ENCODE measurements around the gene RAVER1. TPM values are rescaled to one million over a fixed set of nuclear protein-coding genes. Genes with fewer than 3 reads are reported as not detected.
"Not testable (repeated sequence)": the region's sequence is repeated elsewhere in the genome, so short reads cannot be mapped to it uniquely, and the experiment has no call there.

The RAVER1 gene
- total RNA-seq, 8 experiments from 2014 or later: 4.3 to 31.8 (median 8.1) TPM

- Histone ChIP-seq H3K4me3 (no peak overlapping the region), H3K4me1 (replicated peaks in 1 of 2) (peaks cover 0 to 10% of the 10 kb centered on the region in 2 donors), H3K27ac (no peak overlapping the region)
- no peak for ATAC-seq (replicated peaks in 6 of 8)
- in situ Hi-C loops (cut with MboI; ENCODE audit: low pct_unique_long_range_greater_than_20kb in 2 of 9, low sequenced_read_pairs in 9 of 9, unreplicated experiment in 9 of 9): no loop called here
- 60 to 100% (median 92%) methylated on average over 1 to 2 of the region's 6 CpGs; no CpG with 5 or more reads in 2 of the 10 experiments for WGBS, 10 experiments
These were observed 5.6 kb upstream of the RAVER1 start for GRCh38 chr19:10338940-10339339.

GRCh38 chr19:10336725-10337124 is 3.4 kb upstream of the RAVER1 start:
- in situ Hi-C loops (cut with MboI; ENCODE audit: low pct_unique_long_range_greater_than_20kb in 2 of 9, low sequenced_read_pairs in 9 of 9, unreplicated experiment in 9 of 9): not testable (repeated sequence)

GRCh38 chr19:10335352-10335985 is 2.1 kb upstream of the RAVER1 start:
- ATAC-seq (replicated peaks in 6 of 8): no peak
- no peak overlapping the region for H3K27ac ChIP-seq
- WGBS, 10 experiments: 20 to 60% (median 53%) methylated on average over 1 to 9 of the region's 26 CpGs; no CpG with 5 or more reads in 7 of the 10 experiments

More at GRCh38 chr19:10336725-10337124, 3.4 kb upstream of the RAVER1 start:
- H3K4me3 ChIP-seq; H3K27ac ChIP-seq; ATAC-seq (replicated peaks in 6 of 8): not testable (repeated sequence)
- H3K4me1 ChIP-seq (replicated peaks in 1 of 2): peaks cover 6 to 16% of the 10 kb centered on the region in 2 donors
- 77 to 100% (median 90%) methylated on average over 1 to 6 of the region's 9 CpGs; no CpG with 5 or more reads in 3 of the 10 experiments for WGBS, 10 experiments

GRCh38 chr19:10334588-10335351 is 1.4 kb upstream of the RAVER1 start:
- WGBS, 10 experiments: 0 to 18% (median 10%) methylated on average over 2 to 4 of the region's 59 CpGs; no CpG with 5 or more reads in 7 of the 10 experiments
- Histone ChIP-seq H3K4me1 (replicated peaks in 1 of 2) (peaks cover 6 to 16% of the 10 kb centered on the region in 2 donors), H3K27ac (peak overlapping the region in 1 of 2 donors; percentile 6), H3K4me3 (peak overlapping the region; percentile 65 to 100 (median 96))
- in situ Hi-C loops (cut with MboI; ENCODE audit: low pct_unique_long_range_greater_than_20kb in 2 of 9, low sequenced_read_pairs in 9 of 9, unreplicated experiment in 9 of 9): no loop called here
- peak; percentile 30 to 68 (median 43) for ATAC-seq (replicated peaks in 6 of 8)

More at GRCh38 chr19:10335352-10335985, 2.1 kb upstream of the RAVER1 start:
- H3K4me1 ChIP-seq (replicated peaks in 1 of 2): peaks cover 6 to 16% of the 10 kb centered on the region in 2 donors
- peak overlapping the region in 2 of 5 donors; percentile 96 for H3K4me3 ChIP-seq
- in situ Hi-C loops (cut with MboI; ENCODE audit: low pct_unique_long_range_greater_than_20kb in 2 of 9, low sequenced_read_pairs in 9 of 9, unreplicated experiment in 9 of 9): no loop called here

- Histone ChIP-seq H3K4me1 (replicated peaks in 1 of 2) (peaks cover 6 to 16% of the 10 kb centered on the region in 2 donors), H3K4me3 (peak overlapping the region; percentile 65 to 100 (median 96)), H3K27ac (peak overlapping the region; percentile 29 to 99)
- WGBS, 10 experiments: 0 to 17% (median 0%) methylated on average over 1 to 14 of the region's 44 CpGs; no CpG with 5 or more reads in 4 of the 10 experiments
- in situ Hi-C loops (cut with MboI; ENCODE audit: low pct_unique_long_range_greater_than_20kb in 2 of 9, low sequenced_read_pairs in 9 of 9, unreplicated experiment in 9 of 9): no loop called here
- peak; percentile 1 to 16 (median 4) for ATAC-seq (replicated peaks in 6 of 8)
These were observed 644 bp upstream of the RAVER1 start for GRCh38 chr19:10333758-10334587.

- Histone ChIP-seq H3K4me1 (replicated peaks in 1 of 2) (peaks cover 6 to 16% of the 10 kb centered on the region in 2 donors), H3K4me3 (peak overlapping the region; percentile 65 to 100 (median 96)), H3K27ac (peak overlapping the region; percentile 99)
- ATAC-seq (replicated peaks in 6 of 8): no peak
- in situ Hi-C loops (cut with MboI; ENCODE audit: low pct_unique_long_range_greater_than_20kb in 2 of 9, low sequenced_read_pairs in 9 of 9, unreplicated experiment in 9 of 9): no loop called here
- 18 to 100% (median 70%) methylated on average over 1 to 9 of the region's 18 CpGs; no CpG with 5 or more reads in 4 of the 10 experiments for WGBS, 10 experiments
These were observed 968 bp downstream of the RAVER1 start for GRCh38 chr19:10332158-10332964.

GRCh38 chr19:10329555-10329954 is 3.8 kb downstream of the RAVER1 start:
- H3K27ac ChIP-seq: no peak overlapping the region
- in situ Hi-C loops (cut with MboI; ENCODE audit: low pct_unique_long_range_greater_than_20kb in 2 of 9, low sequenced_read_pairs in 9 of 9, unreplicated experiment in 9 of 9): no loop called here
- H3K4me1 ChIP-seq (replicated peaks in 1 of 2): peaks cover 6 to 7% of the 10 kb centered on the region in 2 donors
- no peak for ATAC-seq (replicated peaks in 6 of 8)
- no peak overlapping the region for H3K4me3 ChIP-seq
- 80 to 100% methylated on average over 1 to 2 of the region's 13 CpGs; no CpG with 5 or more reads in 8 of the 10 experiments for WGBS, 10 experiments

- 80 to 100% (median 96%) methylated on average over 1 to 20 of the region's 41 CpGs; no CpG with 5 or more reads in 3 of the 10 experiments for WGBS, 10 experiments
- in situ Hi-C loops (cut with MboI; ENCODE audit: low pct_unique_long_range_greater_than_20kb in 2 of 9, low sequenced_read_pairs in 9 of 9, unreplicated experiment in 9 of 9): no loop called here
- Histone ChIP-seq H3K4me3 (no peak overlapping the region), H3K27ac (no peak overlapping the region), H3K4me1 (replicated peaks in 1 of 2) (peaks cover 6 to 7% of the 10 kb centered on the region in 2 donors)
- ATAC-seq (replicated peaks in 6 of 8): no peak
These were observed 4.5 kb downstream of the RAVER1 start for GRCh38 chr19:10328558-10329429.

GRCh38 chr19:10327793-10328192 is 5.5 kb downstream of the RAVER1 start:
- Histone ChIP-seq H3K4me1 (replicated peaks in 1 of 2) (peaks cover 6 to 7% of the 10 kb centered on the region in 2 donors), H3K27ac (no peak overlapping the region), H3K4me3 (no peak overlapping the region)
- in situ Hi-C loops (cut with MboI; ENCODE audit: low pct_unique_long_range_greater_than_20kb in 2 of 9, low sequenced_read_pairs in 9 of 9, unreplicated experiment in 9 of 9): no loop called here
- WGBS, 10 experiments: 80 to 100% (median 96%) methylated on average over 2 to 3 of the region's 7 CpGs; no CpG with 5 or more reads in 6 of the 10 experiments
- no peak for ATAC-seq (replicated peaks in 6 of 8)

- 90 to 100% (median 96%) methylated on average over 2 to 7 of the region's 8 CpGs; no CpG with 5 or more reads in 4 of the 10 experiments for WGBS, 10 experiments
- H3K4me1 ChIP-seq (replicated peaks in 1 of 2): no peaks in the 10 kb centered on the region
- in situ Hi-C loops (cut with MboI; ENCODE audit: low pct_unique_long_range_greater_than_20kb in 2 of 9, low sequenced_read_pairs in 9 of 9, unreplicated experiment in 9 of 9): no loop called here
- H3K27ac ChIP-seq: no peak overlapping the region
- ATAC-seq (replicated peaks in 6 of 8): no peak
- no peak overlapping the region for H3K4me3 ChIP-seq
These were observed 7.6 kb downstream of the RAVER1 start for GRCh38 chr19:10325732-10326131.
